Panc1 (cell line): Measurements from ENCODE around the gene BAIAP3. TPM values are rescaled to one million over a fixed set of nuclear protein-coding genes. Genes with fewer than 3 reads are reported as not detected.

Experiments
- ATAC-seq: fragments of 200-7000 bp; cut with Tn5 transposase; 2 replicates; pipeline ENCODE4 v1.9.1; 2020; ENCODE audit warnings: mild to moderate bottlenecking, moderate library complexity
- Bru-seq: library from RNA; stranded (reverse); fragments of 400-500 nt; gene quantifications from one replicate; lab custom pipeline; 2021; lab: Mats Ljungman, UMichigan
- BruChase-seq, 2 experiments: library from RNA; stranded (reverse); fragments of 400-500 nt; gene quantifications; one replicate each; lab custom pipeline; 2021; lab: Mats Ljungman, UMichigan
- BruUV-seq: library from RNA; stranded (reverse); fragments of 400-500 nt; replicated peaks from 2 replicates; lab custom pipeline; 2021; lab: Mats Ljungman, UMichigan
- CTCF ChIA-PET: fragments of 300-600 bp; sonication (Branson Sonifier 250); formaldehyde crosslinking; loops from one replicate; lab custom pipeline; 2022; ENCODE audit warnings: antibody characterized with exemption; lab: Charles Lee
- POLR2A ChIA-PET: fragments of 300-600 bp; sonication (Branson Sonifier 250); formaldehyde crosslinking; loops from one replicate; lab custom pipeline; 2022; ENCODE audit warnings: antibody characterized with exemption; lab: Charles Lee
- DNase-seq: peaks from one replicate; pipeline ENCODE4 v3.0.0-alpha.2; 2010; ENCODE audit warnings: low read depth, low spot score
- H3K27ac ChIP-seq: 2 replicates; pipeline ENCODE4 v1.5.1; 2011; ENCODE audit warnings: mild to moderate bottlenecking, low read length, inconsistent platforms
- H3K27me3 ChIP-seq: fragments of 200-500 bp; sonication (Bioruptor generic); 2 replicates; pipeline ENCODE4 v1.6.0; 2014; ENCODE audit warnings: low read length, inconsistent platforms; ENCODE audit not compliant: control insufficient read depth, insufficient read depth
- H3K36me3 ChIP-seq: fragments of 200-500 bp; sonication (Bioruptor generic); 2 replicates; pipeline ENCODE4 v1.5.1; 2014; ENCODE audit warnings: inconsistent platforms, mild to moderate bottlenecking, low read length, moderate library complexity; ENCODE audit not compliant: control insufficient read depth, insufficient read depth
- H3K4me1 ChIP-seq: 2 replicates; pipeline ENCODE4 v1.5.1; 2011; ENCODE audit warnings: inconsistent platforms, mild to moderate bottlenecking, low read length, moderate library complexity; ENCODE audit not compliant: control insufficient read depth, insufficient read depth
- H3K4me3 ChIP-seq, 2 experiments: 2 replicates each; pipeline ENCODE4 v1.5.1; 2011 to 2012; ENCODE audit warnings: low read depth in 2 of 2, low read length in 2 of 2, mild to moderate bottlenecking in 2 of 2, inconsistent platforms in 1 of 2, moderate library complexity in 1 of 2
- H3K9me3 ChIP-seq: fragments of 200-500 bp; sonication (Bioruptor generic); 2 replicates; pipeline ENCODE4 v1.5.1; 2014; ENCODE audit warnings: low read depth, mild to moderate bottlenecking, inconsistent platforms, low read length, moderate library complexity; ENCODE audit not compliant: control insufficient read depth, insufficient read depth
- POLR2AphosphoS5 ChIP-seq: IDR thresholded peaks from 2 replicates; pipeline ENCODE4 v1.6.1; 2012; ENCODE audit warnings: mild to moderate bottlenecking, low read depth, low read length, moderate library complexity
- SIN3A ChIP-seq: IDR thresholded peaks from 2 replicates; pipeline ENCODE4 v1.6.1; 2012; ENCODE audit warnings: low read depth, mild to moderate bottlenecking, low read length, moderate library complexity, borderline replicate concordance; ENCODE audit not compliant: insufficient read depth
- TCF7L2 ChIP-seq: IDR thresholded peaks from 2 replicates; pipeline ENCODE4 v1.6.1; 2011; ENCODE audit warnings: mild to moderate bottlenecking, low read depth, low read length, inconsistent platforms
- in situ Hi-C: cut with HindIII; loops from 2 replicates; pipeline ENCODE4 v1.10.0; 2016; ENCODE audit warnings: low sequenced_read_pairs, low pct_unique_long_range_greater_than_20kb
- intact Hi-C: fragments of 100-400 bp; cut with micrococcal nuclease; formaldehyde crosslinking; loops from one replicate; pipeline ENCODE4 v1.10.0; 2022; ENCODE audit not compliant: unreplicated experiment
- long read RNA-seq: library from polyadenylated mRNA; unstranded; transcript quantifications from one replicate; pipeline ENCODE4 v2.0.0, GENCODE V29; 2021; ENCODE audit not compliant: unreplicated experiment
- polyA plus RNA-seq: library from polyadenylated mRNA; unstranded; fragments of >200 nt; gene quantifications from one replicate; pipeline ENCODE4 v1.2.1, GENCODE V29; 2012; ENCODE audit warnings: missing spikeins; ENCODE audit not compliant: insufficient read length
- total RNA-seq: library from RNA; stranded (reverse); gene quantifications from one replicate; pipeline ENCODE4 v1.2.1, GENCODE V29; 2021; ENCODE audit not compliant: unreplicated experiment
- TF ChIP-seq, protein P1 (sequence below), 2 experiments: IDR thresholded peaks; 2 replicates each; pipeline ENCODE4 v1.6.1; 2011 to 2012; ENCODE audit warnings: low read depth in 2 of 2, control low read depth in 1 of 2, low read length in 1 of 2, mild to moderate bottlenecking in 1 of 2, moderate library complexity in 1 of 2; ENCODE audit not compliant: insufficient read depth in 1 of 2
- TF ChIP-seq, protein P2 (sequence below): fragments of 450-650 bp; IDR thresholded peaks from 2 replicates; pipeline ENCODE4 v1.5.1; 2017; ENCODE audit warnings: mild to moderate bottlenecking

BAIAP3 gene, protein sequence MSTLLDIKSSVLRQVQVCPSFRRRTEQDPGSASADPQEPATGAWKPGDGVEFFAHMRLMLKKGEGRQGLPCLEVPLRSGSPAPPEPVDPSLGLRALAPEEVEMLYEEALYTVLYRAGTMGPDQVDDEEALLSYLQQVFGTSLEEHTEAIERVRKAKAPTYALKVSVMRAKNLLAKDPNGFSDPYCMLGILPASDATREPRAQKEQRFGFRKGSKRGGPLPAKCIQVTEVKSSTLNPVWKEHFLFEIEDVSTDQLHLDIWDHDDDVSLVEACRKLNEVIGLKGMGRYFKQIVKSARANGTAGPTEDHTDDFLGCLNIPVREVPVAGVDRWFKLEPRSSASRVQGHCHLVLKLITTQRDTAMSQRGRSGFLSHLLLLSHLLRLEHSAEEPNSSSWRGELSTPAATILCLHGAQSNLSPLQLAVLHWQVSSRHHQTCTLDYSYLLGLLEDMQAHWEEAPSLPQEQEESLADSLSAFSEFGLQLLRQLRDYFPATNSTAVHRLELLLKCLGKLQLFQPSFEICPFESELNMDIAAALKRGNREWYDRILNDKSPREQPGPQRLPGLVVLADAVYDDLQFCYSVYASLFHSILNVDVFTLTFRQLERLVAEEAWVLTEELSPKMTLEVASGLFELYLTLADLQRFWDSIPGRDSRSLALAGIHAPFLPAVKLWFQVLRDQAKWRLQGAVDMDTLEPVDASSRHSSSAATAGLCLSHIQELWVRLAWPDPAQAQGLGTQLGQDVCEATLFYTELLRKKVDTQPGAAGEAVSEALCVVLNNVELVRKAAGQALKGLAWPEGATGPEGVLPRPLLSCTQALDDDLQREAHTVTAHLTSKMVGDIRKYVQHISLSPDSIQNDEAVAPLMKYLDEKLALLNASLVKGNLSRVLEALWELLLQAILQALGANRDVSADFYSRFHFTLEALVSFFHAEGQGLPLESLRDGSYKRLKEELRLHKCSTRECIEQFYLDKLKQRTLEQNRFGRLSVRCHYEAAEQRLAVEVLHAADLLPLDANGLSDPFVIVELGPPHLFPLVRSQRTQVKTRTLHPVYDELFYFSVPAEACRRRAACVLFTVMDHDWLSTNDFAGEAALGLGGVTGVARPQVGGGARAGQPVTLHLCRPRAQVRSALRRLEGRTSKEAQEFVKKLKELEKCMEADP
- total RNA-seq = 9.4 TPM
- polyA plus RNA-seq = 8.2 TPM
- percentile 29 among the genes with signal in this experiment for Bru-seq, nascent RNA
- BruChase-seq, experiment 1, labeled RNA remaining after a 2-hour chase = percentile 36 among the genes with signal in this experiment
- BruChase-seq, experiment 2, labeled RNA remaining after a 6-hour chase = percentile 40 among the genes with signal in this experiment
- long read RNA-seq, partial matches to known transcripts = 5 of 9 reads
- long read RNA-seq, other reads (novel, unspliced or antisense) = 4 of 9 reads

DNA sequence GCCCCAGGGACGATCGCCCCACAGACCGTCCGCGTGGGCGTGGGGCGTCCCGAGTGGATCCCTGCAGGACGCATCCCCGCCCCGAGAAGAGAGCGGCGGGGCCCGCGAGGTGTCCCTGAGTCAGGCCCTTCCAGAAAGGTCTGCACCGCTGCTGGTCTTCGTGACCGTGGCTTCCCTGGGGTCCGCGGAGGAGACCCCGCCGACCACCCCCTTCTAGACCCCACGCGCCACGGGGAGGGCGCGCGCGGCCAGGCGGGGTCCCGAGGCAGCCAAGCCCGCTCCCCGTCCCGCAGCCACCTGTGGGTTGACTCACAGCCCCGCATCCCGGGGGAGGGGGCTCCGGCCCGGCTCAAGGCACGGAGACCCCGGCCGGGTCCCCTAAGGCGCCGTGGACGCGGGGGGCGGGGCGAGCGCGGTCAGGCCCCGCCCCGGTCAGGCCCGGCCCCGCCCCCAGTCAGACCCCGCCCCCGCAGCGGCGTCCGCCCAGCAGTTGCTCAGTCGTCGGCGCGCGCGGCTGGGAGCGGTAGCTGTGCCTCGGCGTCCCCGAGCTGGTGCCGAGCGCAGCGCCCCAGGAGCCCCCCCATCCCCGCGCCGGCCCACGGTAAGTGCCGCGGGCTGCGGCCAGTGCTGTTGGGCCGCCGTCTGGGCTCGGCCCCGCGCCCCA, at the start of gene BAIAP3:
Gene BAIAP3, plus strand, starts transcription at position 497 of the 664 bp plus-strand sequence. CDS start 4,905 bp downstream, outside the sequence.
- BruUV-seq = no TSS peak
- CTCF ChIA-PET = no interaction called here
- intact Hi-C loops = no loop called here
- Histone ChIP-seq H3K27me3 (no peaks in the 10 kb centered on the region), H3K4me1 (peaks cover 17% of the 10 kb centered on the region), H3K9me3 (no peaks in the 10 kb centered on the region), H3K4me3 (peak within 1 kb of the TSS; percentile 38 to 47), H3K36me3 (no peaks in the 10 kb centered on the region), H3K27ac (no peak within 1 kb of the TSS)
- no peak for DNase-seq
- in situ Hi-C loops = no loop called here
- ATAC-seq = peak; percentile 64
- TF ChIP-seq TCF7L2 (no peak), SIN3A (no peak), POLR2AphosphoS5 (0 out of 2 replicates have a peak, but pooled peaks have one; percentile 25)
- POLR2A ChIA-PET = no interaction called here

DNA sequence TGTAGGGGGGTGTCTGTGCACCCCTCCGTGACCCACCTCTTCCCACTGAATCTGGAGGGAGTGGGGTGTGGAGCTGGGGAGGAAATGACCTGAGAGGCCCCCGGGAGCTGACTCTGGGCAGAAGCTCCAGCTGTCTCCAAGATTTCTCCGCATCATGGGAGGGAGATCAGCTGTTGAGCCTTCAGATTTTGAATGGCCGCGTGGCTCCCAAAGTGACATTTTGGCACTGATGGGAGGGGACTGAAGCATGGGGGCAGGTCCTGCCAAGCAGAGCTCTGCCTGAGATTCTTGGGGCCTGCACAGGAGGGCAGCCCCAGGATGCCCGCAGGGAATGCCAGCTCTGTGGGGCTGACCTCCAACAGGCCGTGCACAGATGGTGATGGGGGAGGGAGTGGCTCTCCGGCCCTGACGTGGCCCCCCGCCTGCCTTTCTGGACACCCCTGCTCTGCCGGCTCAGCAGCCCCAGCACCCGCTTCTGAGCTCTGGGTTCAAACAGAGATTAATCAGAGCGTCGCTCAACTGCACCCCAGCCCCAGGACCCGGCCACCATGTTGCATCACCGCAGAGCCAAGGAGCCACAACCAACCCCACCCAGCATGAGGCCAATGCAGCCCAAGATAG, 49.3 kb upstream of the BAIAP3 start:
- intact Hi-C loops (no loop called here), in situ Hi-C loops (no loop called here)
- CTCF ChIA-PET = interaction anchor here (0.6 kb wide), 2 partner anchors 10 to 47 kb away, joined by 3 read pairs; no protein-coding TSS in a partner anchor
- H3K4me1 ChIP-seq = peaks cover 4% of the 10 kb centered on the region; the same call in 1 of the 2 replicates
- POLR2A ChIA-PET = interaction anchor here (0.5 kb wide), 1 partner anchor 133 kb away, joined by 10 read pairs; no protein-coding TSS in a partner anchor
- ATAC-seq (peak; percentile 36; the same call in 1 of the 2 replicates), DNase-seq (no peak)
- no peaks in the 10 kb centered on the region for H3K27me3 ChIP-seq
- no TSS peak for BruUV-seq
- H3K36me3 ChIP-seq = no peaks in the 10 kb centered on the region
- no peak overlapping the region for H3K27ac ChIP-seq
- no peaks in the 10 kb centered on the region for H3K9me3 ChIP-seq
- TF ChIP-seq SIN3A (no peak), POLR2AphosphoS5 (no peak), TCF7L2 (no peak)
- TF ChIP-seq, protein P1, sequence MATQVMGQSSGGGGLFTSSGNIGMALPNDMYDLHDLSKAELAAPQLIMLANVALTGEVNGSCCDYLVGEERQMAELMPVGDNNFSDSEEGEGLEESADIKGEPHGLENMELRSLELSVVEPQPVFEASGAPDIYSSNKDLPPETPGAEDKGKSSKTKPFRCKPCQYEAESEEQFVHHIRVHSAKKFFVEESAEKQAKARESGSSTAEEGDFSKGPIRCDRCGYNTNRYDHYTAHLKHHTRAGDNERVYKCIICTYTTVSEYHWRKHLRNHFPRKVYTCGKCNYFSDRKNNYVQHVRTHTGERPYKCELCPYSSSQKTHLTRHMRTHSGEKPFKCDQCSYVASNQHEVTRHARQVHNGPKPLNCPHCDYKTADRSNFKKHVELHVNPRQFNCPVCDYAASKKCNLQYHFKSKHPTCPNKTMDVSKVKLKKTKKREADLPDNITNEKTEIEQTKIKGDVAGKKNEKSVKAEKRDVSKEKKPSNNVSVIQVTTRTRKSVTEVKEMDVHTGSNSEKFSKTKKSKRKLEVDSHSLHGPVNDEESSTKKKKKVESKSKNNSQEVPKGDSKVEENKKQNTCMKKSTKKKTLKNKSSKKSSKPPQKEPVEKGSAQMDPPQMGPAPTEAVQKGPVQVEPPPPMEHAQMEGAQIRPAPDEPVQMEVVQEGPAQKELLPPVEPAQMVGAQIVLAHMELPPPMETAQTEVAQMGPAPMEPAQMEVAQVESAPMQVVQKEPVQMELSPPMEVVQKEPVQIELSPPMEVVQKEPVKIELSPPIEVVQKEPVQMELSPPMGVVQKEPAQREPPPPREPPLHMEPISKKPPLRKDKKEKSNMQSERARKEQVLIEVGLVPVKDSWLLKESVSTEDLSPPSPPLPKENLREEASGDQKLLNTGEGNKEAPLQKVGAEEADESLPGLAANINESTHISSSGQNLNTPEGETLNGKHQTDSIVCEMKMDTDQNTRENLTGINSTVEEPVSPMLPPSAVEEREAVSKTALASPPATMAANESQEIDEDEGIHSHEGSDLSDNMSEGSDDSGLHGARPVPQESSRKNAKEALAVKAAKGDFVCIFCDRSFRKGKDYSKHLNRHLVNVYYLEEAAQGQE (IDR thresholded peaks at IDR 0.05; ENCODE audit: insufficient read depth in 1 of 2, low read depth in 2 of 2, low read length in 1 of 2) = no peak
- TF ChIP-seq, protein P2, sequence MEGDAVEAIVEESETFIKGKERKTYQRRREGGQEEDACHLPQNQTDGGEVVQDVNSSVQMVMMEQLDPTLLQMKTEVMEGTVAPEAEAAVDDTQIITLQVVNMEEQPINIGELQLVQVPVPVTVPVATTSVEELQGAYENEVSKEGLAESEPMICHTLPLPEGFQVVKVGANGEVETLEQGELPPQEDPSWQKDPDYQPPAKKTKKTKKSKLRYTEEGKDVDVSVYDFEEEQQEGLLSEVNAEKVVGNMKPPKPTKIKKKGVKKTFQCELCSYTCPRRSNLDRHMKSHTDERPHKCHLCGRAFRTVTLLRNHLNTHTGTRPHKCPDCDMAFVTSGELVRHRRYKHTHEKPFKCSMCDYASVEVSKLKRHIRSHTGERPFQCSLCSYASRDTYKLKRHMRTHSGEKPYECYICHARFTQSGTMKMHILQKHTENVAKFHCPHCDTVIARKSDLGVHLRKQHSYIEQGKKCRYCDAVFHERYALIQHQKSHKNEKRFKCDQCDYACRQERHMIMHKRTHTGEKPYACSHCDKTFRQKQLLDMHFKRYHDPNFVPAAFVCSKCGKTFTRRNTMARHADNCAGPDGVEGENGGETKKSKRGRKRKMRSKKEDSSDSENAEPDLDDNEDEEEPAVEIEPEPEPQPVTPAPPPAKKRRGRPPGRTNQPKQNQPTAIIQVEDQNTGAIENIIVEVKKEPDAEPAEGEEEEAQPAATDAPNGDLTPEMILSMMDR = no peak
- no peak overlapping the region for H3K4me3 ChIP-seq
